Dermis lymphatic vessel endothelial cell (primary cell): Measurements from ENCODE around the gene RPA1. TPM values are rescaled to one million over a fixed set of nuclear protein-coding genes. Genes with fewer than 3 reads are reported as not detected.

Experiments
- total RNA-seq: library from RNA; depleted of rRNA; stranded (reverse); fragments of >200 nt; gene quantifications from 2 replicates; pipeline ENCODE4 v1.2.1, GENCODE V29; 2014

RPA1 gene
- 22.6 and 26.8 TPM in 2 replicates for total RNA-seq

GRCh38 chr17:1829592-1830257 lies at the start of gene RPA1, which contains the start of gene SMYD4:
TSS of gene RPA1 (plus strand) at chr17:1830005. CDS start at chr17:1830094, 89 bp downstream.
TSS of gene SMYD4 (minus strand) at chr17:1829902. CDS start at chr17:1827994, 1,908 bp downstream.

Other genes with a start within 250 kb of the RPA1 start
- gene SLC43A2, start 201.2 kb upstream of the RPA1 start, total RNA-seq = 18.0 and 39.1 TPM in 2 replicates
- gene SCARF1, start 184.3 kb upstream of the RPA1 start, total RNA-seq = 69.7 and 105 TPM in 2 replicates
- 11.1 and 12.4 TPM in 2 replicates for gene RILP, start 180.1 kb upstream of the RPA1 start, total RNA-seq
- gene PRPF8, start 145.1 kb upstream of the RPA1 start, total RNA-seq = 74.6 and 80.6 TPM in 2 replicates
- gene TLCD2, start 119.6 kb upstream of the RPA1 start, total RNA-seq = 1.6 and 3.4 TPM in 2 replicates
- gene WDR81, start 105.3 kb upstream of the RPA1 start, total RNA-seq = 6.2 and 11.1 TPM in 2 replicates
- 0.09 TPM in 1 of 2 replicates, not detected in the other for gene SERPINF2, start 87.1 kb upstream of the RPA1 start, total RNA-seq
- gene SERPINF1, start 67.9 kb upstream of the RPA1 start, total RNA-seq = 0.22 TPM in 1 of 2 replicates, not detected in the other
- gene SMYD4, start 103 bp upstream of the RPA1 start, total RNA-seq = 8.3 and 9.5 TPM in 2 replicates
- 0.33 and 0.77 TPM in 2 replicates for gene RTN4RL1, start 195.3 kb downstream of the RPA1 start, total RNA-seq
- gene DPH1, start 200.1 kb downstream of the RPA1 start, total RNA-seq = 11.8 and 15.9 TPM in 2 replicates
- gene OVCA2, start 212.0 kb downstream of the RPA1 start, total RNA-seq = 45.8 and 50.8 TPM in 2 replicates
- 50.0 and 69.6 TPM in 2 replicates for gene HIC1, start 225.1 kb downstream of the RPA1 start, total RNA-seq